ENCODE measurements around the gene F10. TPM values are rescaled to one million over a fixed set of nuclear protein-coding genes. Genes with fewer than 3 reads are reported as not detected.

Gene F10
- polyA plus RNA-seq, 1 experiment = 39.0 TPM

DNA sequence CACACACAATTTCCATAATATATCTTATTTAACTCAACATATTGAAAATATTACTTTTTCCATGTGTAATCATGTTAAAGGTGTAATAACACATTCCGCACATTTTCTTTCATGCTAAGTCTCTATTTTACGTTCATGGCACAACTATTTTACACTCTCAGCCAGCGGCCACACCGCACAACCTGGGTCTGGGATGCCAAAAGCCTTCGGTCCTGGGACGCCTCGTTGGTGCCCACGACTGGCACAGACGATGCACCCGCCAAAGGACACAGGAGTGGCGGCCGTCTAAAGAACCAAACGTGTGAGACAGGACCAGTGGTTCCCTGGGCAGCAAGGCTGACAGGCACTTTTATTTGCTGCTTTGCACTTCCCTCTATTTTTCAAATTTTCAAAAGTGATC is 25.8 kb downstream of the F10 start:
- DNase-seq (ENCODE audit: low read depth) = no peak
- Histone ChIP-seq H3K36me3 (ENCODE audit: control insufficient read depth, insufficient read depth, low read length) (no peaks in the 10 kb centered on the region), H3K4me3 (ENCODE audit: low read depth, low read length) (no peak overlapping the region), H3K27me3 (ENCODE audit: control insufficient read depth, insufficient read depth, low read length) (no peaks in the 10 kb centered on the region)
- POLR2A ChIA-PET = no interaction called here
- TF ChIP-seq, protein P1, sequence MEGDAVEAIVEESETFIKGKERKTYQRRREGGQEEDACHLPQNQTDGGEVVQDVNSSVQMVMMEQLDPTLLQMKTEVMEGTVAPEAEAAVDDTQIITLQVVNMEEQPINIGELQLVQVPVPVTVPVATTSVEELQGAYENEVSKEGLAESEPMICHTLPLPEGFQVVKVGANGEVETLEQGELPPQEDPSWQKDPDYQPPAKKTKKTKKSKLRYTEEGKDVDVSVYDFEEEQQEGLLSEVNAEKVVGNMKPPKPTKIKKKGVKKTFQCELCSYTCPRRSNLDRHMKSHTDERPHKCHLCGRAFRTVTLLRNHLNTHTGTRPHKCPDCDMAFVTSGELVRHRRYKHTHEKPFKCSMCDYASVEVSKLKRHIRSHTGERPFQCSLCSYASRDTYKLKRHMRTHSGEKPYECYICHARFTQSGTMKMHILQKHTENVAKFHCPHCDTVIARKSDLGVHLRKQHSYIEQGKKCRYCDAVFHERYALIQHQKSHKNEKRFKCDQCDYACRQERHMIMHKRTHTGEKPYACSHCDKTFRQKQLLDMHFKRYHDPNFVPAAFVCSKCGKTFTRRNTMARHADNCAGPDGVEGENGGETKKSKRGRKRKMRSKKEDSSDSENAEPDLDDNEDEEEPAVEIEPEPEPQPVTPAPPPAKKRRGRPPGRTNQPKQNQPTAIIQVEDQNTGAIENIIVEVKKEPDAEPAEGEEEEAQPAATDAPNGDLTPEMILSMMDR (IDR thresholded peaks at IDR 0.05; ENCODE audit: insufficient read depth, low read depth, low read length) = no peak
- CTCF ChIA-PET = no interaction called here

DNA sequence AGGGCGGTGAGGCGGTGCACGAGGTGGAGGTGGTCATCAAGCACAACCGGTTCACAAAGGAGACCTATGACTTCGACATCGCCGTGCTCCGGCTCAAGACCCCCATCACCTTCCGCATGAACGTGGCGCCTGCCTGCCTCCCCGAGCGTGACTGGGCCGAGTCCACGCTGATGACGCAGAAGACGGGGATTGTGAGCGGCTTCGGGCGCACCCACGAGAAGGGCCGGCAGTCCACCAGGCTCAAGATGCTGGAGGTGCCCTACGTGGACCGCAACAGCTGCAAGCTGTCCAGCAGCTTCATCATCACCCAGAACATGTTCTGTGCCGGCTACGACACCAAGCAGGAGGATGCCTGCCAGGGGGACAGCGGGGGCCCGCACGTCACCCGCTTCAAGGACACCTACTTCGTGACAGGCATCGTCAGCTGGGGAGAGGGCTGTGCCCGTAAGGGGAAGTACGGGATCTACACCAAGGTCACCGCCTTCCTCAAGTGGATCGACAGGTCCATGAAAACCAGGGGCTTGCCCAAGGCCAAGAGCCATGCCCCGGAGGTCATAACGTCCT is 26.4 kb downstream of the F10 start:
- CTCF ChIA-PET = no interaction called here
- no peaks in the 10 kb centered on the region for H3K36me3 ChIP-seq (ENCODE audit: control insufficient read depth, insufficient read depth, low read length)
- DNase-seq (ENCODE audit: low read depth) = no peak
- H3K4me3 ChIP-seq (ENCODE audit: low read depth, low read length) = no peak overlapping the region
- no peaks in the 10 kb centered on the region for H3K27me3 ChIP-seq (ENCODE audit: control insufficient read depth, insufficient read depth, low read length)
- POLR2A ChIA-PET = no interaction called here
- TF ChIP-seq, protein P1 (IDR thresholded peaks at IDR 0.05; ENCODE audit: insufficient read depth, low read depth, low read length) = no peak

DNA sequence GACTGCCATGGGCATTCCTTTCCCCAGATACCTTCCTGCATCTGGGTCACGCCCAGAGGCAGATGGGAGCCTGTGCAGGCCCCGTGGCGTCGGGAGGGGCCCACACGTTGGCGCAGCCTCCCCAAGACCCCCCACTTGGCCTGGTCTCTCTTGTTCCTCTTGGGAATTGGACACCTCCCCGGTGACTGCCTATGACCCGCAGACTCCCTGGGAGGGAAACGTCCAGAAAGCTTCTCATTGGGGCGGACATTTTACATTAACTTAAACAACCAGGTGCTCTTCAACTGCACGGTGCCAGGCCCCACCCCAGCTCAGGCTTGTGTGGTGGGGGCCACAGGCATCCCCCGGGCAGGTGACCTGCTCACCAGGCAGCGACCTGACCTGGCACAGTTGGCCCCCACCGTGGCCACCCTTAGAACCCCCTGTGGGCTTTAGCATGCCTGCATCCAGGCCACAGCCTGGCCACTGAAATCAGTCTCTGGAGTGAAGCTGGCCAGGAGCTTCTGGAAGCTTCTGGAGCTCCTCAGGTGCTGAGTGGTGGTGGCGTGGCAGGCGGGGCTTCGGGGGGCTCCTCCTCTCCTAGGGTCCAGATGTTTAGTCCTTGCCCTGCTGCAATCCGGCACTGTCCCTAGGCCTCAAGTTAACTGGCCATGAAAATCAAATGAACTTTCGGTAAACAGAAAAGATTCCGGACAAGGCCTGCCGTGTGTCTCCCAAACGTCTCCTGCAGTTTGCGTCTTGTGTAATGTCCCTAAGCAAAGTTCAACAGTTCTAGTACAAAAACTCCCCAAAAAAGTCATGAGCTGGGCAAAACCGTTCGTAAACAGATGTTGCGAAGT is 27.3 kb downstream of the F10 start:
- POLR2A ChIA-PET = no interaction called here
- H3K4me3 ChIP-seq (ENCODE audit: low read depth, low read length) = no peak overlapping the region
- H3K36me3 ChIP-seq (ENCODE audit: control insufficient read depth, insufficient read depth, low read length) = no peaks in the 10 kb centered on the region
- H3K27me3 ChIP-seq (ENCODE audit: control insufficient read depth, insufficient read depth, low read length) = no peaks in the 10 kb centered on the region
- CTCF ChIA-PET = no interaction called here
- no peak for DNase-seq (ENCODE audit: low read depth)
- TF ChIP-seq, protein P1 (IDR thresholded peaks at IDR 0.05; ENCODE audit: insufficient read depth, low read depth, low read length) = no peak

DNA sequence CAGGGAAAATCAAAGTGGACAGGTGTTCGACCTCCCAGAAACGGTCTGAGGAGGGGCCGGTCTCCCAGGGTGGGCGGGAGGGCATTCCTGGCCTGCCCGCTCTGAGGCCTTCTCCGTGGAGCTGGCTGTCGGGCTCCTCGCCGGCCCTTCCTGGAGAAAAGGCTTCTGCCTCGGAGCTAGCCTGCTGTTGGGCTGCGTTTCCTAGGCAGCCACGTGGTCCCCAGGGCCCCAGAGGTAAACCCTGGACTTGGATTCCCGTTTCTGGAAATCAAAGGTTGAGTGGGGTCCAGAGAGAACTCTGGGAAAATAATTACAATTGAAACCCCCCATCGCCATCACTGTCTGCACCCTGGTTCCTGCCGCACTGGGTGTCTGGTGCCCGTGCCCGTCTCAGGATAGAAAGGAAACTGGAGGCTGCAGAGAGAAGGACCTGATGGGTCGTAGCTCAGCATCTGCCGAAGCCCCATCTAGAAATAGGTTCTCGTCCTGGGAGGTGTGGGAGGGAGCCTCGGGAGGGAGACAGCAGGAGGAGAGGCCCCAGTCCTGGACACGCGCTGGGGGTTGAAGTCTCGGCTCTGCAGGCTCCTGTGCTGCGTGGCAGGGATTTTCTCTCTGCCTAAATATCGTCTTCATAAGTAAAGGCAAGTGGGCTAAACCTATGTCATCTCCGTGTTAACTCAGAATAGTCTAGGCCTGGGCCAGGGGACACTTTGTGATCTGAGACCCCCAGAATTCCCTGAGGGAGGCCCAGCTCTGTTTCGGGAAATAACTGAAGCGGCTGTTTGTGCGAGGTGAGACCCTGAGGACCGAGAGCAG is 28.2 kb downstream of the F10 start:
- ChIA-PET CTCF (interaction anchor here (0.7 kb wide), 1 partner anchor 58 kb away, joined by 3 read pairs; the partner anchor contains the start of gene PCID2), POLR2A (no interaction called here)
- no peak for DNase-seq (ENCODE audit: low read depth)
- Histone ChIP-seq H3K36me3 (ENCODE audit: control insufficient read depth, insufficient read depth, low read length) (no peaks in the 10 kb centered on the region), H3K4me3 (ENCODE audit: low read depth, low read length) (no peak overlapping the region), H3K27me3 (ENCODE audit: control insufficient read depth, insufficient read depth, low read length) (no peaks in the 10 kb centered on the region)
- TF ChIP-seq, protein P1 (IDR thresholded peaks at IDR 0.05; ENCODE audit: insufficient read depth, low read depth, low read length) = no peak

Data from BJ (cell line).